ENCODE measurements around the gene HBA1. TPM values are rescaled to one million over a fixed set of nuclear protein-coding genes. Genes with fewer than 3 reads are reported as not detected.
"Not testable (repeated sequence)": the region's sequence is repeated elsewhere in the genome, so short reads cannot be mapped to it uniquely, and the experiment has no call there.

Gene HBA1
- total RNA-seq, 5 donors from 2014 or later (not counting 1 experiment from before 2014, with no cell fraction given) = 5.5 to 6.4 (median 6.0) TPM; not detected in 2

DNA sequence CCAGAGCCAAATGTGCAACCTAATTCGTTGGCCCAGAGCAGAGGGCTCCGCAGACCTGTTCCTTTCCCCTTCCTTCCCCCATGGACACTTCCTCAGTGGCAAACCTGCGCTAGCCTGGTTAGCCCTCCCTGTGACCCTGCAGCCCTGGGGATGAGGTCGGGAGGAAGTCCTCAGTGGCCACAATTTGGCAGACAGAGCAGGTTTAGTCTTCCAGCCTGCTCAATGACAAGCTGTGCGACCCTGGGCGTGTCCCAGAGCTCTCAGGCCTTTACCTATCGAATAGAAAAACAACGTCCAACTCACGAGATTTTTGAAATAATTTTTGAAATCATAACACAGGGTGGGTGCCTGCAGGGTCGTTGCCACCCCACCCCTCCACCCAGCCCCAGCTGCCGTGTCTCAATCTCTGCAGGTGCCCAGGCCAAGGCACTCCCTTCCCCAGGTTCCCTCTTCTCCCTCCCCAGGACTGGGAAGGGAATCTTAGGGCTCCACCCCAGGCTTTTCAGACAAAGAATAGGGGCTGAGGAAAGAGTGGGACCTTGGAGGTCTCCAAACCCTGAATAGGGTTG is 9.3 kb upstream of the HBA1 start:
- peak overlapping the region in 2 of 3 donors; percentile 54 to 65 for H3K4me3 Mint-ChIP-seq
- no peaks in the 10 kb centered on the region for H3K36me3 Mint-ChIP-seq
- Histone ChIP-seq H3K9me3 (no peaks in the 10 kb centered on the region), H3K27me3 (replicated peaks in 1 of 2; ENCODE audit: control insufficient read depth in 2 of 2, extremely low read depth in 1 of 2, insufficient read depth in 2 of 2, low read length in 1 of 2) (peaks cover 9 to 74% of the 10 kb centered on the region in 2 experiments), H3K4me1 (ENCODE audit: control insufficient read depth in 1 of 2, extremely low read depth in 1 of 2, insufficient read depth in 2 of 2, low read length in 2 of 2) (peaks cover 4 to 21% of the 10 kb centered on the region in 2 experiments), H3K27ac (ENCODE audit: low read length) (no peak overlapping the region), H3K4me3 (ENCODE audit: control insufficient read depth in 1 of 2, extremely low read depth in 1 of 2, low read length in 1 of 2) (no peak overlapping the region), H3K36me3 (ENCODE audit: control insufficient read depth in 2 of 2, extremely low read depth in 1 of 2, insufficient read depth in 1 of 2, low read length in 1 of 2) (no peaks in the 10 kb centered on the region)
- 34% methylated on average over 9 of the region's 11 CpGs for WGBS (ENCODE audit: insufficient coverage)
- H3K9me3 Mint-ChIP-seq = no peaks in the 10 kb centered on the region
- ChIA-PET POLR2A (interaction anchor here in 1 of 2 donors (0.5 kb wide), 1 partner anchor 26 kb away, joined by 3 read pairs; no protein-coding TSS in a partner anchor), CTCF (no interaction called here)
- H3K27me3 Mint-ChIP-seq = peaks cover 36 to 59% of the 10 kb centered on the region in 2 donors
- no peak for ATAC-seq (replicated peaks in 1 of 4)
- H3K27ac Mint-ChIP-seq = no peak overlapping the region
- peaks cover 0 to 21% (median 9%) of the 10 kb centered on the region in 3 donors for H3K4me1 Mint-ChIP-seq
- DNase-seq = no peak

DNA sequence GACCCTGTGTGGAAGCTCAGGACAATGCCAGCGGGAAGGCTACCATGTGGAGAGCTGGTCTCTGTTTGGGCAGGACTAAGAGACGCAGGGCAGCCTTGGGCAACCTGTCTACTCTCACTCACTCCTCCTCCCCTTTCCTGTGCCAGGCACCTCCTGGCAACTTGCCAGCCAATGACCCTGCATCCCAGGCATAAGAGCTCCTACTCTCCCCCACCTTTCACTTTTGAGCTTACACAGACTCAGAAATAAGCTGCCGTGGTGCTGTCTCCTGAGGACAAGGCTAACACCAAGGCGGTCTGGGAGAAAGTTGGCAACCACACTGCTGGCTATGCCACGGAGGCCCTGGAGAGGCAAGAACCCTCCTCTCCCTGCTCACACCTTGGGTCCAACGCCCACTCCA is 8.1 kb upstream of the HBA1 start:
- Mint-ChIP-seq H3K4me1 (peaks cover 0 to 22% (median 10%) of the 10 kb centered on the region in 3 donors), H3K36me3 (no peaks in the 10 kb centered on the region), H3K4me3 (no peak overlapping the region), H3K27ac (peak overlapping the region in 1 of 2 donors; percentile 31), H3K27me3 (peaks cover 34 to 57% of the 10 kb centered on the region in 2 donors), H3K9me3 (no peaks in the 10 kb centered on the region)
- H3K36me3 ChIP-seq (ENCODE audit: control insufficient read depth in 2 of 2, extremely low read depth in 1 of 2, insufficient read depth in 1 of 2, low read length in 1 of 2) = no peaks in the 10 kb centered on the region
- ChIA-PET POLR2A (no interaction called here), CTCF (interaction anchor here (0.6 to 0.7 kb wide), 3 partner anchors 11 to 176 kb away, joined by 3 to 7 read pairs (median 5); no protein-coding TSS in a partner anchor)
- H3K4me3 ChIP-seq (ENCODE audit: control insufficient read depth in 1 of 2, extremely low read depth in 1 of 2, low read length in 1 of 2) = no peak overlapping the region
- peaks cover 9 to 70% of the 10 kb centered on the region in 2 experiments for H3K27me3 ChIP-seq (replicated peaks in 1 of 2; ENCODE audit: control insufficient read depth in 2 of 2, extremely low read depth in 1 of 2, insufficient read depth in 2 of 2, low read length in 1 of 2)
- no peak for ATAC-seq (replicated peaks in 1 of 4)
- 68% methylated on average over 6 of the region's 6 CpGs for WGBS (ENCODE audit: insufficient coverage)
- no peaks in the 10 kb centered on the region for H3K9me3 ChIP-seq
- peaks cover 4 to 23% of the 10 kb centered on the region in 2 experiments for H3K4me1 ChIP-seq (ENCODE audit: control insufficient read depth in 1 of 2, extremely low read depth in 1 of 2, insufficient read depth in 2 of 2, low read length in 2 of 2)
- no peak overlapping the region for H3K27ac ChIP-seq (ENCODE audit: low read length)
- DNase-seq = no peak

DNA sequence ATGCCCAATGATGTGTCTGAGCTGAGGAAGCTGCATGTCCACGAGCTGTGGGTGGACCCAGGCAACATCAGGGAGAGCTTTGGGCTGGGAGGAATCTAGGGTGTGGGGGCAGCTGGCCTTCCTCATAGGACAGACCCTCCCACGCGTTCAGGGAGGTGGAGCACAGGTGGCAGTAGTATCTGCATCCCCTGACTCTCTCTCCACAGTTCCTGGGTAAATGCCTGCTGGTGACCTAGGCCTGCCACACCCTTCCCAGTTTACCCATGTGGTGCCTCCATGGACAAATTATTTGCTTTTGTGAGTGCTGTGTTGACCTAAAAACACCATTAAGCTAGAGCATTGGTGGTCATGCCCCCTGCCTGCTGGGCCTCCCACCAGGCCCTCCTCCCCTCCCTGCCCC is 7.5 kb upstream of the HBA1 start:
- ATAC-seq (replicated peaks in 1 of 4) (no peak), DNase-seq (no peak)
- Histone ChIP-seq H3K36me3 (ENCODE audit: control insufficient read depth in 2 of 2, extremely low read depth in 1 of 2, insufficient read depth in 1 of 2, low read length in 1 of 2) (no peaks in the 10 kb centered on the region), H3K9me3 (no peaks in the 10 kb centered on the region), H3K27me3 (replicated peaks in 1 of 2; ENCODE audit: control insufficient read depth in 2 of 2, extremely low read depth in 1 of 2, insufficient read depth in 2 of 2, low read length in 1 of 2) (peaks cover 9 to 68% of the 10 kb centered on the region in 2 experiments), H3K4me3 (ENCODE audit: control insufficient read depth in 1 of 2, extremely low read depth in 1 of 2, low read length in 1 of 2) (no peak overlapping the region), H3K27ac (ENCODE audit: low read length) (no peak overlapping the region), H3K4me1 (ENCODE audit: control insufficient read depth in 1 of 2, extremely low read depth in 1 of 2, insufficient read depth in 2 of 2, low read length in 2 of 2) (peaks cover 4 to 25% of the 10 kb centered on the region in 2 experiments)
- Mint-ChIP-seq H3K4me1 (peaks cover 0 to 25% (median 11%) of the 10 kb centered on the region in 3 donors), H3K4me3 (no peak overlapping the region), H3K9me3 (no peaks in the 10 kb centered on the region), H3K27ac (peak overlapping the region in 1 of 2 donors; percentile 31), H3K36me3 (no peaks in the 10 kb centered on the region), H3K27me3 (peaks cover 36 to 60% of the 10 kb centered on the region in 2 donors)
- CTCF ChIA-PET = no interaction called here
- POLR2A ChIA-PET = no interaction called here
- WGBS (ENCODE audit: insufficient coverage) = no CpG with 5 or more reads among the region's 3 CpGs

DNA sequence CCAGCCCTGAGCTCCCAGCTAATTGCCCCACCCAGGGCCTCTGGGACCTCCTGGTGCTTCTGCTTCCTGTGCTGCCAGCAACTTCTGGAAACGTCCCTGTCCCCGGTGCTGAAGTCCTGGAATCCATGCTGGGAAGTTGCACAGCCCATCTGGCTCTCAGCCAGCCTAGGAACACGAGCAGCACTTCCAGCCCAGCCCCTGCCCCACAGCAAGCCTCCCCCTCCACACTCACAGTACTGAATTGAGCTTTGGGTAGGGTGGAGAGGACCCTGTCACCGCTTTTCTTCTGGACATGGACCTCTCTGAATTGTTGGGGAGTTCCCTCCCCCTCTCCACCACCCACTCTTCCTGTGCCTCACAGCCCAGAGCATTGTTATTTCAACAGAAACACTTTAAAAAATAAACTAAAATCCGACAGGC is 6.4 kb upstream of the HBA1 start:
- H3K36me3 ChIP-seq (ENCODE audit: control insufficient read depth in 2 of 2, extremely low read depth in 1 of 2, insufficient read depth in 1 of 2, low read length in 1 of 2); DNase-seq; H3K9me3 ChIP-seq; H3K9me3 Mint-ChIP-seq; H3K4me3 ChIP-seq (ENCODE audit: control insufficient read depth in 1 of 2, extremely low read depth in 1 of 2, low read length in 1 of 2); H3K4me3 Mint-ChIP-seq; H3K36me3 Mint-ChIP-seq; H3K27ac ChIP-seq (ENCODE audit: low read length); ATAC-seq (replicated peaks in 1 of 4); POLR2A ChIA-PET; CTCF ChIA-PET: not testable (repeated sequence)
- H3K27ac Mint-ChIP-seq = peak overlapping the region in 1 of 2 donors; percentile 65
- peaks cover 4 to 24% of the 10 kb centered on the region in 2 experiments for H3K4me1 ChIP-seq (ENCODE audit: control insufficient read depth in 1 of 2, extremely low read depth in 1 of 2, insufficient read depth in 2 of 2, low read length in 2 of 2)
- peaks cover 45 to 68% of the 10 kb centered on the region in 2 donors for H3K27me3 Mint-ChIP-seq
- H3K27me3 ChIP-seq (replicated peaks in 1 of 2; ENCODE audit: control insufficient read depth in 2 of 2, extremely low read depth in 1 of 2, insufficient read depth in 2 of 2, low read length in 1 of 2) = peaks cover 9 to 75% of the 10 kb centered on the region in 2 experiments
- H3K4me1 Mint-ChIP-seq = peaks cover 8 to 31% (median 15%) of the 10 kb centered on the region in 3 donors
- WGBS (ENCODE audit: insufficient coverage) = 0% methylated on average over 2 of the region's 5 CpGs

DNA sequence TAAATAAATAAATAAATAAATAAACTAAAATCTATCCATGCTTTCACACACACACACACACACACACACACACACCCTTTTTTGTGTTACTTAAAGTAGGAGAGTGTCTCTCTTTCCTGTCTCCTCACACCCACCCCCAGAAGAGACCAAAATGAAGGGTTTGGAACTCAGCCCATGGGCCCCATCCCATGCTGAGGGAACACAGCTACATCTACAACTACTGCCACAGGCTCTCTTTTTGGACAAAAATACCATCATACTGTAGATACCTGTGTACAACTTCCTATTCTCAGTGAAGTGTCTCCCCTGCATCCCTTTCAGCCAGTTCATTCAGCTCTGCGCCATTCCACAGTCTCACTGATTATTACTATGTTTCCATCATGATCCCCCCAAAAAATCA is 5.7 kb upstream of the HBA1 start:
- Mint-ChIP-seq H3K4me1 (peaks cover 12 to 31% (median 14%) of the 10 kb centered on the region in 3 donors), H3K27me3 (peaks cover 50 to 68% of the 10 kb centered on the region in 2 donors), H3K36me3 (no peaks in the 10 kb centered on the region), H3K27ac (peak overlapping the region in 1 of 2 donors; percentile 52), H3K4me3 (no peak overlapping the region), H3K9me3 (no peaks in the 10 kb centered on the region)
- ATAC-seq (replicated peaks in 1 of 4) (no peak), DNase-seq (no peak)
- no peak overlapping the region for H3K27ac ChIP-seq (ENCODE audit: low read length)
- H3K9me3 ChIP-seq = no peaks in the 10 kb centered on the region
- peaks cover 2 to 20% of the 10 kb centered on the region in 2 experiments for H3K4me1 ChIP-seq (ENCODE audit: control insufficient read depth in 1 of 2, extremely low read depth in 1 of 2, insufficient read depth in 2 of 2, low read length in 2 of 2)
- ChIA-PET POLR2A (no interaction called here), CTCF (no interaction called here)
- peaks cover 12 to 74% of the 10 kb centered on the region in 2 experiments for H3K27me3 ChIP-seq (replicated peaks in 1 of 2; ENCODE audit: control insufficient read depth in 2 of 2, extremely low read depth in 1 of 2, insufficient read depth in 2 of 2, low read length in 1 of 2)
- no peaks in the 10 kb centered on the region for H3K36me3 ChIP-seq (ENCODE audit: control insufficient read depth in 2 of 2, extremely low read depth in 1 of 2, insufficient read depth in 1 of 2, low read length in 1 of 2)
- no peak overlapping the region for H3K4me3 ChIP-seq (ENCODE audit: control insufficient read depth in 1 of 2, extremely low read depth in 1 of 2, low read length in 1 of 2)
- whole genome bisulfite sequencing (ENCODE audit: insufficient coverage) = no CpG with 5 or more reads among the region's 1 CpG

DNA sequence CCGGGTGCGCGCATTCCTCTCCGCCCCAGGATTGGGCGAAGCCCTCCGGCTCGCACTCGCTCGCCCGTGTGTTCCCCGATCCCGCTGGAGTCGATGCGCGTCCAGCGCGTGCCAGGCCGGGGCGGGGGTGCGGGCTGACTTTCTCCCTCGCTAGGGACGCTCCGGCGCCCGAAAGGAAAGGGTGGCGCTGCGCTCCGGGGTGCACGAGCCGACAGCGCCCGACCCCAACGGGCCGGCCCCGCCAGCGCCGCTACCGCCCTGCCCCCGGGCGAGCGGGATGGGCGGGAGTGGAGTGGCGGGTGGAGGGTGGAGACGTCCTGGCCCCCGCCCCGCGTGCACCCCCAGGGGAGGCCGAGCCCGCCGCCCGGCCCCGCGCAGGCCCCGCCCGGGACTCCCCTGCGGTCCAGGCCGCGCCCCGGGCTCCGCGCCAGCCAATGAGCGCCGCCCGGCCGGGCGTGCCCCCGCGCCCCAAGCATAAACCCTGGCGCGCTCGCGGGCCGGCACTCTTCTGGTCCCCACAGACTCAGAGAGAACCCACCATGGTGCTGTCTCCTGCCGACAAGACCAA is 4.0 kb upstream of the HBA1 start, which contains the start of gene HBA2:
Gene HBA2 (plus strand): TSS at position 503 of the 568 bp plus-strand sequence. CDS start 37 bp downstream, at position 540.
- H3K36me3 ChIP-seq (ENCODE audit: control insufficient read depth in 2 of 2, extremely low read depth in 1 of 2, insufficient read depth in 1 of 2, low read length in 1 of 2); H3K27ac ChIP-seq (ENCODE audit: low read length); H3K36me3 Mint-ChIP-seq; H3K4me3 ChIP-seq (ENCODE audit: control insufficient read depth in 1 of 2, extremely low read depth in 1 of 2, low read length in 1 of 2); H3K9me3 ChIP-seq; H3K9me3 Mint-ChIP-seq; DNase-seq; CTCF ChIA-PET; H3K27ac Mint-ChIP-seq: not testable (repeated sequence)
- peak within 1 kb of the TSS in 2 of 3 donors; percentile 17 to 53 for H3K4me3 Mint-ChIP-seq
- Histone ChIP-seq H3K4me1 (ENCODE audit: control insufficient read depth in 1 of 2, extremely low read depth in 1 of 2, insufficient read depth in 2 of 2, low read length in 2 of 2) (peaks cover 0 to 12% of the 10 kb centered on the region in 2 experiments), H3K27me3 (replicated peaks in 1 of 2; ENCODE audit: control insufficient read depth in 2 of 2, extremely low read depth in 1 of 2, insufficient read depth in 2 of 2, low read length in 1 of 2) (peaks cover 8 to 64% of the 10 kb centered on the region in 2 experiments)
- H3K4me1 Mint-ChIP-seq = peaks cover 11 to 28% (median 12%) of the 10 kb centered on the region in 3 donors
- WGBS (ENCODE audit: insufficient coverage) = no CpG with 5 or more reads among the region's 74 CpGs
- H3K27me3 Mint-ChIP-seq = peaks cover 45 to 62% of the 10 kb centered on the region in 2 donors
- ATAC-seq (replicated peaks in 1 of 4) = peak; percentile 17 to 56 (median 44)
- POLR2A ChIA-PET = interaction anchor here in 1 of 2 donors (0.6 kb wide), 1 partner anchor 38 kb away, joined by 13 read pairs; no protein-coding TSS in a partner anchor

Measured in T-cell (primary cell).